Pancreas (tissue), 10 donors: ENCODE measurements around the gene TRIM22. TPM values are rescaled to one million over a fixed set of nuclear protein-coding genes. Genes with fewer than 3 reads are reported as not detected.
"Not testable (repeated sequence)": the region's sequence is repeated elsewhere in the genome, so short reads cannot be mapped to it uniquely, and the experiment has no call there.

Experiments used
- ATAC-seq, 4 donors: fragments of 200-7000 bp; cut with Tn5 transposase; one replicate each; pipeline versions ENCODE4 v1.8.0 to v1.9.1; 2020; ENCODE audit warnings: mild to moderate bottlenecking in 4 of 4, moderate library complexity in 4 of 4
- DNase-seq, 6 donors: peaks; one replicate each; pipeline ENCODE4 v3.0.0-alpha.2; 2020
- FAIRE-seq: peaks from 2 replicates; lab custom pipeline; 2012; peaks lifted over from hg19 to GRCh38; lab: Jason Lieb, UNC
- H3K27ac ChIP-seq, 4 donors: fragments of 200-600 bp; sonication (generic); 1 replicate in 3 of 4; 2 replicates in 1 of 4; pipeline versions ENCODE4 v1.5.0 to v1.8.0; 2020
- H3K27me3 ChIP-seq, 4 donors: fragments of 200-600 bp; one replicate each; pipeline ENCODE4 v1.8.0; 2021
- H3K36me3 ChIP-seq, 3 donors: fragments of 200-600 bp; sonication (generic) in 1 of 3; one replicate each; pipeline versions ENCODE4 v1.5.0 to v1.8.0; 2020 to 2021
- H3K4me1 ChIP-seq, 3 donors: fragments of 200-600 bp; one replicate each; pipeline ENCODE4 v1.8.0; 2021
- H3K4me3 ChIP-seq, 4 donors: fragments of 200-600 bp; sonication (generic) in 2 of 4; one replicate each; pipeline versions ENCODE4 v1.5.0 to v1.8.0; 2020 to 2021
- H3K9me3 ChIP-seq, 4 donors: fragments of 200-600 bp; one replicate each; pipeline ENCODE4 v1.8.0; 2021
- CTCF ChIP-seq, 4 donors: fragments of 200-600 bp; sonication (generic) in 3 of 4; IDR thresholded peaks; one replicate each; pipeline versions ENCODE4 v1.5.0 to v1.8.0; 2021; ENCODE audit warnings: antibody characterized with exemption in 4 of 4
- WGBS, 2 donors: extraction: QIAGEN DNeasy Blood & Tissue Kit; methylation state at CpG; one replicate each; pipeline ENCODE4 v1.1.7; 2013; 5-methylcytosine and 5-hydroxymethylcytosine counted together
- intact Hi-C, 3 donors: fragments of 100-400 bp; cut with DNase I; formaldehyde crosslinking; loops; one replicate each; pipeline versions ENCODE4 v1.11.1 to v1.14.2; 2022
- polyA plus RNA-seq, 2 donors: library from polyadenylated mRNA; stranded (reverse); fragments of 200-250 nt; gene quantifications; one replicate each; pipeline ENCODE4 v1.2.3, GENCODE V29; 2013
- total RNA-seq, 6 donors: library from RNA; stranded (reverse); fragmentation: NEBNext Ultra II Directional in 4 of 6; extraction: Animal tissue kit (Norgen Biotek cat#: 25700) in 4 of 6; gene quantifications; one replicate each; pipeline versions ENCODE4 v1.2.1 to v1.2.4, GENCODE V29; 2021 to 2023
- donor health status: healthy with polysubstance abuse.
- donor health status: DM: no; HTN: no; CAD: no; lungs with moderate emphysema.
- donor health status: DM: no; HTN: no; CAD: no.
- donor health status: control.
- donor health status: control.
- donor health status: Bipolar disorder and iron deficiency.
- donor health status: DM: yes; HTN: yes; CAD: no.
- donor health status: DM: no; HTN: no; CAD: no.
- donor health status: DM: no; HTN: no; CAD: no.
- donor health status: DM: yes; HTN: yes; CAD: no.

TRIM22 gene
- total and polyA plus RNA-seq, 8 donors, result 4.1 to 24.7 (median 10.1) TPM

- 84 to 93% methylated on average over 2 of the region's 2 CpGs for WGBS, 2 donors
- intact Hi-C loops, result no loop called here
- H3K9me3 ChIP-seq, result no peaks in the 10 kb centered on the region
- no peak for DNase-seq
- H3K36me3 ChIP-seq, result peaks cover 0 to 3% (median 0%) of the 10 kb centered on the region in 3 donors
- no peak overlapping the region for H3K27ac ChIP-seq
- FAIRE-seq, result peak; percentile 37
- H3K4me3 ChIP-seq, result no peak overlapping the region
- no peak for ATAC-seq
- H3K27me3 ChIP-seq, result no peaks in the 10 kb centered on the region
- TF ChIP-seq CTCF (IDR thresholded peaks at IDR 0.05), result no peak
- H3K4me1 ChIP-seq, result no peaks in the 10 kb centered on the region
Measured at GRCh38 chr11:5703741-5704536, 14.3 kb downstream of the TRIM22 start.

- no peaks in the 10 kb centered on the region for H3K4me1 ChIP-seq
- H3K27ac ChIP-seq, result no peak overlapping the region
- no peak for DNase-seq
- H3K9me3 ChIP-seq, result no peaks in the 10 kb centered on the region
- no peak overlapping the region for H3K4me3 ChIP-seq
- H3K27me3 ChIP-seq, result no peaks in the 10 kb centered on the region
- no peak for FAIRE-seq
- intact Hi-C loops, result no loop called here
- H3K36me3 ChIP-seq, result peaks cover 0 to 3% (median 0%) of the 10 kb centered on the region in 3 donors
- WGBS, 2 donors, result 88 to 89% methylated on average over 4 of the region's 4 CpGs
- no peak for ATAC-seq
- TF ChIP-seq CTCF (IDR thresholded peaks at IDR 0.05), result no peak
Measured at GRCh38 chr11:5705688-5706087, 16.1 kb downstream of the TRIM22 start.

GRCh38 chr11:5712507-5712906, 22.9 kb downstream of the TRIM22 start:
- Histone ChIP-seq H3K4me1 (no peaks in the 10 kb centered on the region), H3K4me3 (no peak overlapping the region), H3K9me3 (no peaks in the 10 kb centered on the region), H3K36me3 (no peaks in the 10 kb centered on the region), H3K27me3 (no peaks in the 10 kb centered on the region), H3K27ac (no peak overlapping the region)
- intact Hi-C loops, result no loop called here
- WGBS, 2 donors, result 24 to 43% methylated on average over 1 of the region's 1 CpG
- FAIRE-seq, result peak; percentile 26
- TF ChIP-seq CTCF (IDR thresholded peaks at IDR 0.05), result peak; percentile 18 to 34 (median 26)
- peak in 3 of 4 donors; percentile 41 to 59 (median 58) for ATAC-seq
- DNase-seq, result no peak

- H3K4me3 ChIP-seq, result no peak overlapping the region
- H3K36me3 ChIP-seq, result no peaks in the 10 kb centered on the region
- intact Hi-C loops, result no loop called here
- DNase-seq (no peak), ATAC-seq (no peak), FAIRE-seq (no peak)
- 61 to 77% methylated on average over 5 of the region's 5 CpGs for WGBS, 2 donors
- H3K9me3 ChIP-seq, result no peaks in the 10 kb centered on the region
- H3K27me3 ChIP-seq, result no peaks in the 10 kb centered on the region
- H3K4me1 ChIP-seq, result no peaks in the 10 kb centered on the region
- no peak overlapping the region for H3K27ac ChIP-seq
- TF ChIP-seq CTCF (IDR thresholded peaks at IDR 0.05), result no peak
Measured at GRCh38 chr11:5713695-5714094, 24.1 kb downstream of the TRIM22 start.

- FAIRE-seq, H3K9me3 ChIP-seq, intact Hi-C loops, DNase-seq, H3K27me3 ChIP-seq, H3K27ac ChIP-seq, H3K4me1 ChIP-seq, ATAC-seq, H3K36me3 ChIP-seq, H3K4me3 ChIP-seq: not testable (repeated sequence)
- 82 to 100% methylated on average over 1 of the region's 1 CpG for WGBS, 2 donors
Measured at GRCh38 chr11:5716518-5716917, 26.9 kb downstream of the TRIM22 start.
